Karpas-422 (cell line): Measurements from ENCODE around the gene BTG3. TPM values are rescaled to one million over a fixed set of nuclear protein-coding genes. Genes with fewer than 3 reads are reported as not detected.

Experiments
- DNase-seq: peaks from one replicate; pipeline ENCODE4 v3.0.0-alpha.2; 2015
- H2AFZ ChIP-seq: fragments of 200-600 bp; sonication (generic); 2 replicates; pipeline ENCODE4 v1.6.1; 2014; ENCODE audit warnings: antibody characterized with exemption, low read length, mixed read lengths
- H3K27ac ChIP-seq: fragments of 200-600 bp; sonication (generic); 2 replicates; pipeline ENCODE4 v1.5.1; 2014; ENCODE audit warnings: mild to moderate bottlenecking, low read length, moderate library complexity
- H3K27me3 ChIP-seq: fragments of 200-600 bp; sonication (generic); 2 replicates; pipeline ENCODE4 v1.6.1; 2014; ENCODE audit warnings: low read length, mixed read lengths
- H3K36me3 ChIP-seq: fragments of 200-600 bp; sonication (generic); 2 replicates; pipeline ENCODE4 v1.6.1; 2014; ENCODE audit warnings: low read length, mixed read lengths; ENCODE audit not compliant: insufficient read depth
- H3K4me1 ChIP-seq: fragments of 200-600 bp; sonication (generic); 2 replicates; pipeline ENCODE4 v1.6.1; 2014; ENCODE audit warnings: mild to moderate bottlenecking, low read length, mixed read lengths
- H3K4me2 ChIP-seq: fragments of 200-600 bp; sonication (generic); 2 replicates; pipeline ENCODE4 v1.6.1; 2014; ENCODE audit warnings: low read length, low read depth, mild to moderate bottlenecking; ENCODE audit not compliant: poor library complexity, severe bottlenecking
- H3K4me3 ChIP-seq: fragments of 200-600 bp; sonication (generic); 2 replicates; pipeline ENCODE4 v1.5.1; 2014; ENCODE audit warnings: mild to moderate bottlenecking, antibody characterized with exemption, low read length, mixed read lengths
- H3K79me2 ChIP-seq: fragments of 200-600 bp; sonication (generic); 2 replicates; pipeline ENCODE4 v1.6.1; 2014; ENCODE audit warnings: mild to moderate bottlenecking, low read length, mixed read lengths
- H3K9ac ChIP-seq: fragments of 200-600 bp; sonication (generic); 2 replicates; pipeline ENCODE4 v1.6.0; 2014; ENCODE audit warnings: low read length
- H3K9me2 ChIP-seq: fragments of 200-600 bp; sonication (generic), shearing (Covaris generic); replicated peaks from 2 replicates; pipeline ENCODE4 v1.6.0; 2014; ENCODE audit warnings: mild to moderate bottlenecking, low read length, moderate library complexity; ENCODE audit not compliant: insufficient read depth
- H3K9me3 ChIP-seq: fragments of 300-700, 200-600 bp; sonication (generic); 2 replicates; pipeline ENCODE4 v1.6.1; 2014; ENCODE audit warnings: low read length, mixed read lengths
- H4K20me1 ChIP-seq: fragments of 200-600 bp; sonication (generic); 2 replicates; pipeline ENCODE4 v1.6.1; 2014; ENCODE audit warnings: mild to moderate bottlenecking, antibody characterized with exemption, low read length, low read depth; ENCODE audit not compliant: insufficient read depth
- total RNA-seq: library from RNA; depleted of rRNA; stranded (reverse); fragments of >200 nt; shearing (Covaris generic); gene quantifications from 2 replicates; pipeline ENCODE4 v1.2.3, GENCODE V29; 2014; ENCODE audit warnings: low replicate concordance

Gene BTG3
- total RNA-seq, 1 experiment from 2014 or later = 13.6 TPM

- no peaks in the 10 kb centered on the region for H4K20me1 ChIP-seq
- no peak for DNase-seq
- no peaks in the 10 kb centered on the region for H3K9me2 ChIP-seq
Measured at GRCh38 chr21:17640821-17641220, 28.1 kb upstream of the BTG3 start.

DNA sequence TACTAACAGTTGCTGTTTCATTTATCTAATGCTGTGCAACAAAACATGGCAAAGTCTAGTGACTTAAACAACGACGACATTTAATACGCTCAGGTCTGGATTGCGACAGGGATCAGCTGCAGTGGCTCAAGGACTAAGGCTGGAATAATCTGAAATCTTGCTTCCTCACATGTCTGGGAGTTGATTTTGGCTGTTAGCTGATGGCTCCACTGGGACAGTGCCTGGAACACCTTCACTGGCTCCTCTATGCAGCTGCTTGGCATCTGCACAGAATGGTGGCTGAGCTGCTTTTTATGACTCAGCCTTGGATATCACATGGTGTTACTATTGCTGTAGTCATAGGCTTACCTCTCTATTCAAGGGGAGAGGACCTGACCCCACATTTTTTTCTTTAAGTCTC, 24.0 kb upstream of the BTG3 start:
- H3K27ac ChIP-seq = no peak overlapping the region
- no peaks in the 10 kb centered on the region for H3K36me3 ChIP-seq
- no peaks in the 10 kb centered on the region for H4K20me1 ChIP-seq
- H3K79me2 ChIP-seq = no peaks in the 10 kb centered on the region
- no peaks in the 10 kb centered on the region for H3K27me3 ChIP-seq
- DNase-seq = no peak
- no peak overlapping the region for H2AFZ ChIP-seq
- H3K4me3 ChIP-seq = no peak overlapping the region
- no peak overlapping the region for H3K9ac ChIP-seq
- H3K4me1 ChIP-seq = 0 out of 2 replicates have a peak, but pooled peaks cover under 1% of the 10 kb centered on the region
- H3K9me3 ChIP-seq = no peaks in the 10 kb centered on the region
- no peak overlapping the region for H3K4me2 ChIP-seq
- no peaks in the 10 kb centered on the region for H3K9me2 ChIP-seq

More at GRCh38 chr21:17640821-17641220, 28.1 kb upstream of the BTG3 start:
- H3K4me3 ChIP-seq = no peak overlapping the region
- H3K27ac ChIP-seq = no peak overlapping the region
- H3K9ac ChIP-seq = no peak overlapping the region
- no peaks in the 10 kb centered on the region for H3K36me3 ChIP-seq
- H3K9me3 ChIP-seq = no peaks in the 10 kb centered on the region
- H3K4me1 ChIP-seq = no peaks in the 10 kb centered on the region
- H3K27me3 ChIP-seq = no peaks in the 10 kb centered on the region
- no peak overlapping the region for H3K4me2 ChIP-seq
- H2AFZ ChIP-seq = no peak overlapping the region
- H3K79me2 ChIP-seq = no peaks in the 10 kb centered on the region

GRCh38 chr21:17631195-17631594, 18.5 kb upstream of the BTG3 start:
- DNase-seq = no peak
- no peaks in the 10 kb centered on the region for H3K9me3 ChIP-seq
- H3K4me1 ChIP-seq = peaks cover 11% of the 10 kb centered on the region
- H3K36me3 ChIP-seq = no peaks in the 10 kb centered on the region
- H2AFZ ChIP-seq = no peak overlapping the region
- H3K4me2 ChIP-seq = no peak overlapping the region
- H3K9me2 ChIP-seq = no peaks in the 10 kb centered on the region
- no peaks in the 10 kb centered on the region for H3K79me2 ChIP-seq
- no peaks in the 10 kb centered on the region for H4K20me1 ChIP-seq
- H3K27ac ChIP-seq = no peak overlapping the region
- no peak overlapping the region for H3K4me3 ChIP-seq
- no peaks in the 10 kb centered on the region for H3K27me3 ChIP-seq
- no peak overlapping the region for H3K9ac ChIP-seq

GRCh38 chr21:17622018-17622417, 9.3 kb upstream of the BTG3 start:
- no peaks in the 10 kb centered on the region for H3K9me3 ChIP-seq
- H3K4me3 ChIP-seq = no peak overlapping the region
- no peak overlapping the region for H3K4me2 ChIP-seq
- no peaks in the 10 kb centered on the region for H3K36me3 ChIP-seq
- H3K4me1 ChIP-seq = no peaks in the 10 kb centered on the region
- H3K79me2 ChIP-seq = no peaks in the 10 kb centered on the region
- no peak overlapping the region for H2AFZ ChIP-seq
- H3K9ac ChIP-seq = no peak overlapping the region
- no peaks in the 10 kb centered on the region for H4K20me1 ChIP-seq
- H3K9me2 ChIP-seq = no peaks in the 10 kb centered on the region
- DNase-seq = no peak
- no peaks in the 10 kb centered on the region for H3K27me3 ChIP-seq
- no peak overlapping the region for H3K27ac ChIP-seq

- Histone ChIP-seq H3K4me3 (no peak overlapping the region), H3K4me2 (no peak overlapping the region), H3K79me2 (peaks cover 5% of the 10 kb centered on the region), H3K4me1 (peaks cover 12% of the 10 kb centered on the region), H3K27me3 (no peaks in the 10 kb centered on the region), H3K9me2 (no peaks in the 10 kb centered on the region), H3K36me3 (no peaks in the 10 kb centered on the region), H3K9ac (no peak overlapping the region), H3K27ac (no peak overlapping the region), H3K9me3 (no peaks in the 10 kb centered on the region), H2AFZ (no peak overlapping the region), H4K20me1 (no peaks in the 10 kb centered on the region)
- no peak for DNase-seq
Measured at GRCh38 chr21:17616831-17617230, 4.1 kb upstream of the BTG3 start.

DNA sequence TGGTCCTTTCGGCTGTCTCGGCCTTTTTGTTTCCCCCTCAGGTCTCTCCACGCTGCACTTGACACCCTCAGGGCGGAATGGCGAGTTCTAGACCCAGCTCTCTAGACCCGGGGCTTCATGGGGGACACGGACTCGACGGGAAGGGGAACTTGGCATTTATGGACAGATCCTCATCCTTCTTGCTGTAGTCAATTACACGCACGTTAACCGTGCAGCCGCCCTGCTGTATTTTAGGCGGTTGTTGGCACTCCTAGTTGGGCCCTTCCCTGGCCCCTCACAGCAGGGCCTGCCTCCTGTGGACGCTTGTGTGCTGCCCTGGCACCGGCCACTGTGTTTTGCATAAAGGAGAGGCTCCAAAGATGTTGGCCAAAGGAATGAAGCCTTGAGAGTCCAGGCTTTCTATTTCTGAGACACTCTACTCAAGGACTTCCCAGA, 558 bp upstream of the BTG3 start:
- peaks cover 16% of the 10 kb centered on the region for H3K36me3 ChIP-seq
- H3K9me3 ChIP-seq = no peaks in the 10 kb centered on the region
- H4K20me1 ChIP-seq = no peaks in the 10 kb centered on the region
- peak overlapping the region; percentile 26; the same call in 1 of the 2 replicates for H2AFZ ChIP-seq
- H3K9me2 ChIP-seq = no peaks in the 10 kb centered on the region
- H3K79me2 ChIP-seq = peaks cover 40% of the 10 kb centered on the region
- H3K4me3 ChIP-seq = peak overlapping the region; percentile 83; the same call in 1 of the 2 replicates
- peaks cover 22% of the 10 kb centered on the region for H3K4me1 ChIP-seq
- DNase-seq = no peak
- no peak overlapping the region for H3K9ac ChIP-seq
- H3K27me3 ChIP-seq = no peaks in the 10 kb centered on the region
- H3K27ac ChIP-seq = no peak overlapping the region
- H3K4me2 ChIP-seq = no peak overlapping the region

- peak; percentile 64 for DNase-seq
- H3K27me3 ChIP-seq = no peaks in the 10 kb centered on the region
- peak overlapping the region; percentile 85 for H3K9ac ChIP-seq
- peaks cover 22% of the 10 kb centered on the region for H3K4me1 ChIP-seq
- H3K4me3 ChIP-seq = peak overlapping the region; percentile 83
- peak overlapping the region; percentile 86 for H3K4me2 ChIP-seq
- peak overlapping the region; percentile 56 for H3K27ac ChIP-seq
- H3K9me2 ChIP-seq = no peaks in the 10 kb centered on the region
- H3K36me3 ChIP-seq = peaks cover 22% of the 10 kb centered on the region
- no peaks in the 10 kb centered on the region for H4K20me1 ChIP-seq
- peaks cover 52% of the 10 kb centered on the region for H3K79me2 ChIP-seq
- H2AFZ ChIP-seq = peak overlapping the region; percentile 44; the same call in 1 of the 2 replicates
- H3K9me3 ChIP-seq = no peaks in the 10 kb centered on the region
Measured at GRCh38 chr21:17612023-17612564, 607 bp downstream of the BTG3 start.

- H3K4me2 ChIP-seq = peak overlapping the region; percentile 86
- peaks cover 58% of the 10 kb centered on the region for H3K79me2 ChIP-seq
- H3K27me3 ChIP-seq = no peaks in the 10 kb centered on the region
- no peaks in the 10 kb centered on the region for H3K9me3 ChIP-seq
- peak overlapping the region; percentile 56 for H3K27ac ChIP-seq
- H3K9ac ChIP-seq = peak overlapping the region; percentile 85
- H3K4me1 ChIP-seq = peaks cover 22% of the 10 kb centered on the region
- H3K4me3 ChIP-seq = peak overlapping the region; percentile 83
- no peaks in the 10 kb centered on the region for H3K9me2 ChIP-seq
- H4K20me1 ChIP-seq = no peaks in the 10 kb centered on the region
- H2AFZ ChIP-seq = peak overlapping the region; percentile 44; the same call in 1 of the 2 replicates
- H3K36me3 ChIP-seq = peaks cover 22% of the 10 kb centered on the region
- DNase-seq = peak; percentile 90
Measured at GRCh38 chr21:17611414-17612022, 1.2 kb downstream of the BTG3 start.
